ENCODE data around the gene PIP4K2C.
"Not testable (repeated sequence)": the region's sequence is repeated elsewhere in the genome, so short reads cannot be mapped to it uniquely, and the experiment has no call there.

Gene PIP4K2C

DNA sequence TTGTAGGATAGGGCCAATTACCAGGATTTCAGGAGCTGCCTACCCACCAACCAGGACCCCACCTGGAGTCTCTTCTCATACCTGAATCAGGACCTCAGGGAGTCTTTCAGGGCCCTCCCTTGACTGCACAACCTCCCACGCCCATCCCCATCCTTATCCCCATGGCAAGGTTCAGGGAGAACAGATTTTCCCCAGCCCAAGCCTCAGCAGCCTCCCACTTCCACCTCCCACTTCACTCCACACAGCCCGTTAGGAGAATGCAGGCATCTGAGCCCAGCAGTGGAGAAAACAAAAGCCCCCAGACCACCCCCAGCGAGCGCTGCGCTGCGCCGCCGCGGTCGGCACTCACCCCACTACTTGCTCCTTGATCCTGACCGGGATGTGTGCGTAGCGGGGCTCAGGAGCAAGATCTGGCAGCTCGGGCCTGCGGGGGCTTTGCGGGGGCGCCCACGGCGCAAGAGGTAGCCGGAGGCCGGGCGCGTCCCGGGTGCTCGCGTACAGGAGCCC, 40.6 kb downstream of the PIP4K2C start:
- peaks cover 5% of the 10 kb centered on the region for H3K4me1 Mint-ChIP-seq
- no peaks in the 10 kb centered on the region for H3K9me3 Mint-ChIP-seq
- H3K36me3 Mint-ChIP-seq (ENCODE audit: low read depth) = no peaks in the 10 kb centered on the region
- H3K4me3 Mint-ChIP-seq = peak overlapping the region; percentile 66 to 75 (median 68)
- H3K27me3 Mint-ChIP-seq (ENCODE audit: low read depth) = peaks cover 87% of the 10 kb centered on the region
- TF ChIP-seq, protein P1, sequence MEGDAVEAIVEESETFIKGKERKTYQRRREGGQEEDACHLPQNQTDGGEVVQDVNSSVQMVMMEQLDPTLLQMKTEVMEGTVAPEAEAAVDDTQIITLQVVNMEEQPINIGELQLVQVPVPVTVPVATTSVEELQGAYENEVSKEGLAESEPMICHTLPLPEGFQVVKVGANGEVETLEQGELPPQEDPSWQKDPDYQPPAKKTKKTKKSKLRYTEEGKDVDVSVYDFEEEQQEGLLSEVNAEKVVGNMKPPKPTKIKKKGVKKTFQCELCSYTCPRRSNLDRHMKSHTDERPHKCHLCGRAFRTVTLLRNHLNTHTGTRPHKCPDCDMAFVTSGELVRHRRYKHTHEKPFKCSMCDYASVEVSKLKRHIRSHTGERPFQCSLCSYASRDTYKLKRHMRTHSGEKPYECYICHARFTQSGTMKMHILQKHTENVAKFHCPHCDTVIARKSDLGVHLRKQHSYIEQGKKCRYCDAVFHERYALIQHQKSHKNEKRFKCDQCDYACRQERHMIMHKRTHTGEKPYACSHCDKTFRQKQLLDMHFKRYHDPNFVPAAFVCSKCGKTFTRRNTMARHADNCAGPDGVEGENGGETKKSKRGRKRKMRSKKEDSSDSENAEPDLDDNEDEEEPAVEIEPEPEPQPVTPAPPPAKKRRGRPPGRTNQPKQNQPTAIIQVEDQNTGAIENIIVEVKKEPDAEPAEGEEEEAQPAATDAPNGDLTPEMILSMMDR (IDR thresholded peaks at IDR 0.05; ENCODE audit: unreplicated experiment in 3 of 3) = no peak
- no peak overlapping the region for H3K27ac Mint-ChIP-seq

DNA sequence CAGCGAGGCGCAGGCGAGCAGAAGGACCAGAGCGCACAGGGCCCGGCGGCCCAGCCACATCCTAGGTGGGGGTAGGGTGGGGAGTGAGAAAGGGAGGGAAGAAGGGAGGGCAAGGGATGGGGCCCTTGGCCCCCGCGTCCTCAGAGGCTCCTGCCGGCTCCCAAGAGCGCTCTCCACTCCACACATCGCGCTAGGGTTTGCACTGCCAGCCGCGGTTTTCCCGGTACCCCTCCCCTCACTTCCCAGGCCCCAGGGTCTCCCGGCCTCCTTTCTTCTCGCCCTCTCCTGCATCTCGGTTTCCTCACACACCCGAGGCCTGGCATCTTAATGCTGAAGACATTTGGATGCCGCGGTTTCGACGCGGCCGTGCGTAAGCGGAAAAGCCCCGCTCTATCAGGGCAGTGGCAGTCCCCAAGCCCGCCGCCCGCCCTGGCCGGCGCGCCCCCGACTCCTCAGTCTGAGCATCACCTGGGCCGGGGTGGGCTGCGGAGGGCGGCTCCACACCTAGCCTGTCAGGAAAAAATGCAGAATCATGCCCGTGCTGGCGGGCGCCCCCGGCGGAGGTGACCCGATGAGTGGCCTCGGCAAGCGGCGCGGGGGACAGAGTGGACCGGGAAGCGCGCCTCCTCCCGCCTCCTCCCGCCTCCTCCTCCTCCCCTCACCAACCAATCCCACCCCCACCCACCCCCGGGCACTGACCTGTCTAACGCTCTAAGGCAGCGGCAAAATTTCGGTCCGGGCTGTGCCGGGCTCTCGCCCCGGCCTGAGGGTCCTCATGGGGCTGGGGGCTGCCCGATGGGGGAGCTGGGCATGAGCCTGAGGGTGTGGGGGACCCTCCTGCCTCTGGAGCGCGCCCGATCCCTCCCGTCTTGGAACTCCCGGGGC, 41.3 kb downstream of the PIP4K2C start:
- H3K27ac Mint-ChIP-seq = no peak overlapping the region
- peak overlapping the region; percentile 67 to 70 (median 68) for H3K4me3 Mint-ChIP-seq
- peaks cover 83% of the 10 kb centered on the region for H3K27me3 Mint-ChIP-seq (ENCODE audit: low read depth)
- no peaks in the 10 kb centered on the region for H3K9me3 Mint-ChIP-seq
- TF ChIP-seq, protein P1 (IDR thresholded peaks at IDR 0.05; ENCODE audit: unreplicated experiment in 3 of 3) = no peak
- no peaks in the 10 kb centered on the region for H3K4me1 Mint-ChIP-seq
- no peaks in the 10 kb centered on the region for H3K36me3 Mint-ChIP-seq (ENCODE audit: low read depth)

DNA sequence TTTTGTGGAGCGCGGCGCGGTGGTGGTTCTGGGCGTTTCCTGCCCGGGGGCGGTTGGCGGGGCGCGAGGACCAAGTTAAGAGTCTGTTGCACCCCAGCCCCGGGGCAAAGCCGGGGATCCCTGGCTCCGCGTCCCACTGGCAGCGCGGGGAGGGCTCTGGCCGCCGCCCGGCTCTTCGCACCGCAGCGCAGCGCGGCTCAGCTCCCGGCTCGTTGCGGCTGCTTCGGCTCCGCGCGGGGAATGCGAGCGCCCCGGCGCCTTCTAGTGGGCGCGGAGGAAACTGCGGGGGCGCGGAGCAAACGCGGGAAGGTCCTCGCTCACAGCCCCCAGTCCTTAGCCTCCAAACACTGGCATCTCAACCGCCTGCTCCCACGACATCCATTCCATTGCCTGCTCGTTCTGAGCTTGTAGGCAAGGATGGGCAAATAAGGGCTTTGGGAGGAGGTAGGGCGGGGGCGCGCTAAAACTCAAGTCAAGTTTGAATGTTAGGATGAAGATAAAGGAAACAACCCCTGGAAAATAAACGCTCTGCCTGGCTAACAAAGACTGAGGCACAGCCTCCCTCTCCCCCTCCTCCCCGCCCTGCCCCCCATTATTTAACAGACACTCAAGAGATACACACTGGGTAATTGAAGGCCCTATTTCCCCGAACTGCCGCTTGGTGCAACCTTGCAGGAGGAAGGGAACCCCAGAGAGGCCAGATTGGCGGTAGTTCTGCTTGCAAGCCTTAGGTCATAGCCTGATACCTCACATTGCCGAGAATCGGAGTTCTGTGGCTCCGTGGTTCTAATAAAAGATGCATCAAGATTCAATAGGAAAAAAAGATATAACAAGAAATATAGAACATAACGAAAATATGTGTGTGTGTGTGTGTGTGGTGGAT, 42.2 kb downstream of the PIP4K2C start, which contains the start of gene B4GALNT1:
Gene B4GALNT1 (minus strand): TSS at position 244 of the 883 bp plus-strand sequence. CDS start 1,069 bp downstream, outside the sequence.
- Mint-ChIP-seq H3K36me3 (ENCODE audit: low read depth) (no peaks in the 10 kb centered on the region), H3K4me3 (peak within 1 kb of the TSS; percentile 68 to 72 (median 68)), H3K9me3 (no peaks in the 10 kb centered on the region), H3K27me3 (ENCODE audit: low read depth) (peaks cover 81% of the 10 kb centered on the region), H3K4me1 (no peaks in the 10 kb centered on the region), H3K27ac (no peak within 1 kb of the TSS)
- TF ChIP-seq, protein P1 (IDR thresholded peaks at IDR 0.05; ENCODE audit: unreplicated experiment in 3 of 3) = peak; percentile 89 to 90 (median 89)

DNA sequence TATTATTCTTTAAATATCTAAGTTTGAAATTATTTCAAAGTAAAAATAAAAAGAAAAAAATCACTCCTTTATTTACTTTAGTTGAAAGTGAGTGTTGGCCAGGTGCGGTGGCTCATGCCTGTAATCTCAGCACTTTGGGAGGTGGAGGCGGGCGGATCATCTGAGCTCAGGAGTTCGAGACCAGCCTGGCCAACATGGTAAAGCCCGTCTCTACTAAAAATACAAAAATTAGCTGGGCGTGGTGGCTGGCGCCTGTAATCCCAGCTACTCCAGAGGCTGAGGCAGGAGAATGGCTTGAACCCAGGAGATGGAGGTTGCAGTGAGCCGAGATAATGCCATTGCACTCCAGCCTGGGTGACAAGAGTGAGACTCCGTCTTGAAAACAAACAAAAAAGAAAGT, 45.7 kb downstream of the PIP4K2C start:
- not testable (repeated sequence) for H3K4me1 Mint-ChIP-seq; H3K27ac Mint-ChIP-seq; H3K9me3 Mint-ChIP-seq; H3K4me3 Mint-ChIP-seq; H3K36me3 Mint-ChIP-seq (ENCODE audit: low read depth)
- peaks cover 77% of the 10 kb centered on the region for H3K27me3 Mint-ChIP-seq (ENCODE audit: low read depth)

GRCh38 chr12:57637364-57637763, 46.4 kb downstream of the PIP4K2C start:
- Mint-ChIP-seq H3K9me3 (peaks cover 2% of the 10 kb centered on the region), H3K4me1 (no peaks in the 10 kb centered on the region), H3K27me3 (ENCODE audit: low read depth) (peaks cover 77% of the 10 kb centered on the region), H3K36me3 (ENCODE audit: low read depth) (no peaks in the 10 kb centered on the region), H3K27ac (no peak overlapping the region), H3K4me3 (no peak overlapping the region)
- TF ChIP-seq, protein P1 (IDR thresholded peaks at IDR 0.05; ENCODE audit: unreplicated experiment in 3 of 3) = no peak

DNA sequence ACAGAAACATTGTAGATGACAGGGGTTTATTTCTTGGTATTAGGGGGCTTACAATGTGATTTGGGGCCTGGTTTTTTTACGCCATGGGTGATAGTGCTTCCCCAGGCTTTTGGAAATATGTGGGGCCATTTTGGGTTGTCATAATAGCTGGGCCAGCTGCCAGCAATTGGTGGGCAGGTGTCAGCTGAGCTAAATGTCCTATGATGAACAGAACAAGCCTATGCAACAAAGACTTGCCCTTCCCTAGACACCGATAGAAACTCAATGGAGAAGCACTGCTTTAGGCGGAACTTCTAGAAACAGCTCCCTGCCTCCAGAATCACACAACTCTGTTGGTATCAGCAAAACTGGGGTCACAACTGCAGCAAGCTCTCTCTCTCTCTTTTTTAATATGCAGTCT, 47.1 kb downstream of the PIP4K2C start:
- no peaks in the 10 kb centered on the region for H3K36me3 Mint-ChIP-seq (ENCODE audit: low read depth)
- no peak overlapping the region for H3K4me3 Mint-ChIP-seq
- TF ChIP-seq, protein P1 (IDR thresholded peaks at IDR 0.05; ENCODE audit: unreplicated experiment in 3 of 3) = no peak
- H3K27me3 Mint-ChIP-seq (ENCODE audit: low read depth) = peaks cover 74% of the 10 kb centered on the region
- H3K4me1 Mint-ChIP-seq = no peaks in the 10 kb centered on the region
- no peak overlapping the region for H3K27ac Mint-ChIP-seq
- peaks cover 2% of the 10 kb centered on the region for H3K9me3 Mint-ChIP-seq

All from nephron (organoid).